ENCODE data around the gene PATJ.
"Not testable (repeated sequence)": the region's sequence is repeated elsewhere in the genome, so short reads cannot be mapped to it uniquely, and the experiment has no call there.

The PATJ gene

GRCh38 chr1:62218604-62219003 lies 476.3 kb downstream of the PATJ start:
- no peak for DNase-seq (ENCODE audit: low read depth)

- not testable (repeated sequence) for DNase-seq (ENCODE audit: low read depth)
Observed at GRCh38 chr1:62220456-62220855, 478.2 kb downstream of the PATJ start.

- no peak for DNase-seq (ENCODE audit: low read depth)
Observed at GRCh38 chr1:62221171-62221570, 478.9 kb downstream of the PATJ start.

- no peak for DNase-seq (ENCODE audit: low read depth)
Observed at GRCh38 chr1:62222321-62222720, 480.0 kb downstream of the PATJ start.

- no peak for DNase-seq (ENCODE audit: low read depth)
Observed at GRCh38 chr1:62224182-62224581, 481.9 kb downstream of the PATJ start.

- DNase-seq (ENCODE audit: low read depth) = no peak
Observed at GRCh38 chr1:62227496-62227895, 485.2 kb downstream of the PATJ start.

Data from activated gamma-delta T cell treated with anti-CD3 and anti-CD28 coated beads, Interleukin-2, amount 50 U/mL, for 16 hours (primary cell).